HTR-8/SVneo (cell line): Measurements from ENCODE around the gene KANSL1.
"Not testable (repeated sequence)": the region's sequence is repeated elsewhere in the genome, so short reads cannot be mapped to it uniquely, and the experiment has no call there.

ENCODE experiments used
- DNase-seq: peaks from one replicate; pipeline ENCODE4 v3.0.0; 2011; ENCODE audit warnings: low spot score, mixed read lengths; ENCODE audit not compliant: insufficient read length
- FAIRE-seq: peaks from 2 replicates; lab custom pipeline; 2011; peaks lifted over from hg19 to GRCh38; lab: Jason Lieb, UNC

Gene KANSL1, protein sequence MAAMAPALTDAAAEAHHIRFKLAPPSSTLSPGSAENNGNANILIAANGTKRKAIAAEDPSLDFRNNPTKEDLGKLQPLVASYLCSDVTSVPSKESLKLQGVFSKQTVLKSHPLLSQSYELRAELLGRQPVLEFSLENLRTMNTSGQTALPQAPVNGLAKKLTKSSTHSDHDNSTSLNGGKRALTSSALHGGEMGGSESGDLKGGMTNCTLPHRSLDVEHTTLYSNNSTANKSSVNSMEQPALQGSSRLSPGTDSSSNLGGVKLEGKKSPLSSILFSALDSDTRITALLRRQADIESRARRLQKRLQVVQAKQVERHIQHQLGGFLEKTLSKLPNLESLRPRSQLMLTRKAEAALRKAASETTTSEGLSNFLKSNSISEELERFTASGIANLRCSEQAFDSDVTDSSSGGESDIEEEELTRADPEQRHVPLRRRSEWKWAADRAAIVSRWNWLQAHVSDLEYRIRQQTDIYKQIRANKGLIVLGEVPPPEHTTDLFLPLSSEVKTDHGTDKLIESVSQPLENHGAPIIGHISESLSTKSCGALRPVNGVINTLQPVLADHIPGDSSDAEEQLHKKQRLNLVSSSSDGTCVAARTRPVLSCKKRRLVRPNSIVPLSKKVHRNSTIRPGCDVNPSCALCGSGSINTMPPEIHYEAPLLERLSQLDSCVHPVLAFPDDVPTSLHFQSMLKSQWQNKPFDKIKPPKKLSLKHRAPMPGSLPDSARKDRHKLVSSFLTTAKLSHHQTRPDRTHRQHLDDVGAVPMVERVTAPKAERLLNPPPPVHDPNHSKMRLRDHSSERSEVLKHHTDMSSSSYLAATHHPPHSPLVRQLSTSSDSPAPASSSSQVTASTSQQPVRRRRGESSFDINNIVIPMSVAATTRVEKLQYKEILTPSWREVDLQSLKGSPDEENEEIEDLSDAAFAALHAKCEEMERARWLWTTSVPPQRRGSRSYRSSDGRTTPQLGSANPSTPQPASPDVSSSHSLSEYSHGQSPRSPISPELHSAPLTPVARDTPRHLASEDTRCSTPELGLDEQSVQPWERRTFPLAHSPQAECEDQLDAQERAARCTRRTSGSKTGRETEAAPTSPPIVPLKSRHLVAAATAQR (N-terminal part only)

DNA sequence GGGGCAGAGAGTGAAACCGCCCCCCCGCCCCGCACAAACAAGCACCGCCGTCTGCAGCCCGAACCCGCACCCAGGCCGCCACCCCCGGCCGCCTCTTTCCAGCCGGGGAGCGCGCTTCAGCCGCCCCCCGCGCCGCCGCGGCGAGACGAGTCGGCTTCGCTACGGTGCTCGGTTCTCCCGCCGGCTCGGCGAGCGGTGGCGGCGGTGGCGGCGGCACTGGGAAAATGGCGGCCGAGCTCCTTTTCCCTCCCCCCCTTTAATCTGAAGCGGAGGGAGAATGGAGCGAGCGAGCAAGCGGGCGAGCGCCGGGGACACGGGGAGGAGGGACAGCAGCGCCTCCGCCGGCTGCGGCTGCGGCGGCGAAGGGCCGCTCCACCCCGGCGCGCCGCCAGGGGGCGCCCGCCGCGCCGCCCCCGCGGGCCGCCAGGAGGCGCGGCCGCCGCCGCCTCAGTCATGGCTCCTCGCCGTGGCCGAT is at the start of gene KANSL1:
Gene KANSL1 (minus strand): TSS at position 279 of the 475 bp plus-strand sequence. CDS start 21,286 bp downstream, outside the sequence.
- FAIRE-seq, result peak; percentile 33
- DNase-seq, result peak; percentile 92

DNA sequence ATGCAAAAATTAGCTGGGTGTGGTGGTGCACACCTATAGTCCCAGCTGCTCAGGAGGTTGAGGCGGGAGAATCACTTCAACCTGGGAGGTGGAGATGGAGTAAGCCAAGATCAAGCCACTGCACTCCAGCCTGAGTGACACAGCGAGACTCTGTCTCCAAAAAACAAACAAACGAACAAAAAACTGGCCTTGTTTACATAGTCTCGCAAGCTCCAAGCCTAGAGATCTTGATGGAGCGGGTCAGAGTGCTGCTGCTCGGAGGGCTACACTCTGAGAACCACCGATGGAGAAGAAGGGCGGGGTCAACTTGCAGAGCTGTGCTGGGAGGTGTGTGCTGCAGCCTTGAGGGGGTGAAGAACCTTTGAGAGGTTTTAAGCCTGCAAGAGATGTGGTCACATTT is 38.1 kb upstream of the KANSL1 start:
- not testable (repeated sequence) for DNase-seq, FAIRE-seq

DNA sequence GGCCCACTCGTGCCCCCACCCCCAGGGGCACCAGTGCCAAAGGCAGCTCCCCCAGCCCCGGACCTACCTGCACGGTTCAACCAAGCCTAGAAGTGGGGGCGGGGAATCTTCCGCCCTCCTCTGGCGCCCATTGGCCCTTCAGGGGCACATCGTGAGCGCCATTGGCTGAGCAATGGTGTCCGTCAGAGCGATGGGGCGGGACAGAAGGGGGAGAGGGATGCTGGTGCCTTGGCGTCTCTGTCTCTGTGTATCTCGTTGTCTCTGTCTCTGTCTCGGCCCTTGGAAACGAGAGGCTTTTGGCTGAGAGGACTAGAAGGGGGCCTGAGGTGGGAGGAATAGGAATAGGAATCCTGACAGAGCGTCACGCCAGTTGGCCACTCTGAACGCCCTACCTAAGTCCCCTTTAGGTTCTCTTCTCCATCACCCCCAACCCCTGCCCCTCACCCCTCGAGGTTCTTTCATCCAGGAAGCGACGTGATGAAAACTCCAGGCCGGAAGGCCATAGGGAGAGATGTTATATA is 32.1 kb upstream of the KANSL1 start:
- FAIRE-seq, result peak; percentile 88
- peak; percentile 89 for DNase-seq

DNA sequence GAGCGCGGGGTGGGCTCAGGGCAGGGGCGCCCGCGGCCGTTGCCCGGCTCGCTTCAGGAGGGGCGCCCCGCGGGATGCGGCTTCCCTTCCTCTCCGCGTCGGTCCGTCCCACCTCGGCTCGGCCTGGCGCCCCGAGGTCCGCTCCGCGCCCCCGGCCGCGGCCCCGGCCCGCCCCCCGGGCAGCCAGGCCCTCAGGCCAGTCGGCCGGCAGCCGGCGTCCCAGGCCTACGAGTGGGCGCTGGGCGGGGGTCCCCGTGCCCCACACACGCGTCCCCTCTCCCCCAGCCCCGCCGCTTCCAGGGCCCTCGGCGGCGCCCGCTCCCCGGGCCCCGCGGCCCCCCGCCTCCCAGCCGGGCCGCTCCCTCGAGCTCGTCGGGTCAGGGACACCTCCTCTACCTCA is 31.6 kb upstream of the KANSL1 start:
- FAIRE-seq, DNase-seq: not testable (repeated sequence)

DNA sequence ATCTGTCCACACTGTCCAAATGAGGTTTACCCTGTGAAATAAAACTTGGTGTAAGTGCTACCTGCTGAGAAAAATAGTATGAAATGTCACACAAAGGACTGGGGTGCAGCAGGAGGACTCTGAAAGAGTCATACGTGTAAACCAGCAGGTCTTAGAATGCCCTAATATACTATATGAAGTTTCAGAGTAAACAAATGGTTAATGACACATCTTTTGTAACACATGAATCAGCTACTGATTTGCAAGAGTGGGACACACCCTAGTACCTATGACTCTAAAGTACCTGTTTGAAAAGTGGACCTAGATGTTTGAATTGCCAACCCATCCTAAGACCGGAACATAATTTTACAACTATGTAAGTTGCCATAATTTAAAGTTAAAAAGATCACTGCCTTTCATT is 29.8 kb upstream of the KANSL1 start:
- not testable (repeated sequence) for FAIRE-seq, DNase-seq

DNA sequence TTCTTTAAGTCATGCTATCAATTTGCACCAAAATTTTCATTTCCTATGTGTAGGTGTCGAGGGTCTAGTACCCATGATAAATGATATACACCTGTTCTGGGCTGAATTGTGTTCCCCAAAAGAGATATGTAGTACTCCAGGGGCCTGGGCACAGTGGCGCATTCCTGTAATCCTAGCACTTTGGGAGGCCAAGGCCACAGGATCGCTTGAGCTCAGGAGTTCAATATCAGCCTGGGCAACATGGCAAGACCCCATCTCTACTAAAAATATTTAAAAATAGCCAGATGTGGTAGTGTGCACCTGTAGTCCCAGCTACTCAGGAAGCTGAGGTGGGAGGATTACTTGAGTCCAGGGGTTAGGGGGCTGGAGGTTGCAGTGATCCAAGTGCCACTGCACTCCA is 23.5 kb upstream of the KANSL1 start:
- FAIRE-seq (no peak), DNase-seq (no peak)

DNA sequence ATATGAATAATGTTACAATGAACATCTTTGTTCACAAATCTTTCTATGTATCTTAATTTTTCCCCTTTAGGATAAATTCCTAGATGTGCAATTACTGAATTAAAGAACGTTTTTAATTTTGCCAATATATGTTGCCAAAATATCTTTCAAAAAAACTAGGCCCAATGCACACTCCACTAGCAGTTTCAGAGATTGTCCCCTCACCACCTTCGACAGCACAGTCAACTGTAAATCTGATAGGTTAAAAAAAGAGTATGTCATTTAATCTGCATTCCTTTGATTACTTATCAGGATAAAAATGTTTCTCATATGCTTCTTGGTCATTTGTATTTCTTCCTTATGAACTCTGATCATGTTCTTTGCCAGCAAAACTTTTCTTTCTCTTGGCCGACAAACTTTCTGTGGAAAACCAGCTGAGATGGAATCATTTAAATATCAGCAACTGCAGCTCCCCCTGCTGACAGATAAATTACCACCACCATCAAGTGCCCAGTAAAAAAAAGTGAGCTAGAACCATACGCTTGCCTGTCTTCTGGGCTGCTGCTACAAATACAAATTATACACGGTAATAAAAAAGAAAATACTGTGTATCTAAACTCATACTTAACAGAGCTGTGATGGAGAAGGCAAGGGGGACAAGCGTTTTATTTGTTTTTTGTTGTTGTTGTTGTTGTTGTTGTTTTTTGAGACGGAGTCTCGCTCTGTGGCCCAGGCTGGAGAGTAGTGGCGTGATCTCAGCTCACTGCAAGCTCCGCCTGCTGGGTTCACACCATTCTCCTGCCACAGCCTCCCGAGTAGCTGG is 19.6 kb upstream of the KANSL1 start:
- no peak for FAIRE-seq

DNA sequence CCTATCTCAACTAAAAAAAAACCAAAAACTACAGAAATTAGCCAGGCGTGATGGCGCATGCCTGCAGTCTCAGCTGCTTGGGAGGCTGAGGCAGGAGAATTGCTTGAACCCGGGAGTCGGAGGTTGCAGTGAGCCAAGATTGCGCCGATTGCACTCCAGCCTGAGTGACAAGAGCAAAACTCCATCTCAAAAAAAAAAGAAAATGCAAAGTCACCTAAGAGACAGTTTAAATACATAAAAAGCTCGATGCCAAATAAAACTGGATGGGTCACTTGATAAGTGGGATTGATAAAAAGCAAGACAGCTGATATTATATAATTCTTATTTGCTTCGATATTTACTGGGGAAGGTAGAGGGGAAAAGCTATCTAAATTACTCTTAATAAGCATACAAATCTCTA is 15.8 kb upstream of the KANSL1 start:
- FAIRE-seq, result no peak
- no peak for DNase-seq

More for the DNA sequence above, 19.6 kb upstream of the KANSL1 start:
- peak; percentile 78 for DNase-seq

DNA sequence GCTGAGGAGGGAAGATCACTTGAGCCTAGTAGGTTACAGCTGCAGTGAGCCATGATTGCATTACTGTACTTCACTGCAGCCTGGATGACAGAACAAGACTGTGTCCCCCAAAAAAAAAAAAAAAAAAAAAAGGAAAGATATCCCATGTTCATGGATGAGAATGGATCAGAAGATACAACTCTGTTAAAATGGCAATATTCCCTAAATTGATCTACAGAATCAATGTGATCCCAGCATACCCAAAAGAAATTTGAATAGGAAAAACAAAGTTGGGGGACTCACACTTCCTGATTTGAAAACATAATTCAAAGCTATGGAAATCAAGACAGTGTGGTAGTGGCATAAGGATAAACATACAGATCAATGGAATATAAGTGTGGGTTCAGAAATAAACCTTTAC is 12.7 kb upstream of the KANSL1 start:
- FAIRE-seq, result no peak
- DNase-seq, result no peak

DNA sequence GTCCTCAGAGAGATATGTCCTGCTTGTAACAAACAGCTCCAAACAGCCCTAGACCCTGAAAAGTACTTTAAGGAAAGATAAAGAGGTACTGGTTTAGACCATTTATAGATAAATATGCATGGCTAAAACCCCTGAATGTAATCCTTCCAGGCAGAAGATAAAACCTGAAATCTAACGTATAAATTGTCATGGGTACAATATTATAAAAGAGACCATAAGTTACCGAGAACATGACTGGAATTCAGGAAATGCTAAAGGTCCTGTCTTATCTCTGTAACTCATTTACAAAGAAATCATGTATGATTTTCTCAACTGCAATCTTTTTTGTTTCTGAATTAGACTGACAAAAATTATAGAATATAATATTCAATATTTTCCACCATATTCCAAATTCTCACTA is 9.2 kb upstream of the KANSL1 start:
- DNase-seq (no peak), FAIRE-seq (no peak)

DNA sequence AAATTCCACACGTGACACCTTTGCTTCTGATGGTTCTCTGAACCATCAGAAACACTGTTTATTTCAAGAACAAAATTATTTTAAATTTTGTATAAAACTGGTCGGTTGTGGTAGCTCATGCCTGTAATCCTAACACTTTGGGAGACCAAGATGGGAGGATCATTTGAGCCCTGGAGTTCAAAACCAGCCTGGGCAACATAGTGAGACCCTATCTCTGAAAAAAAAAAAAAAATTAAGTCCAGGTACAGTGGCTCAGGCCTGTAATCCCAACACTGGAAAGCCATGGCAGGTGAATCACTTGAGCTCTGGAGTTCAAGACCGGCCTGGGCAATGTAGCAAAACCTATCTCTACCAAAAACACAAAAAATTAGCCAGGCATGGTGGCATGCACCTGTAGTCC is 8.3 kb upstream of the KANSL1 start:
- FAIRE-seq, result no peak

DNA sequence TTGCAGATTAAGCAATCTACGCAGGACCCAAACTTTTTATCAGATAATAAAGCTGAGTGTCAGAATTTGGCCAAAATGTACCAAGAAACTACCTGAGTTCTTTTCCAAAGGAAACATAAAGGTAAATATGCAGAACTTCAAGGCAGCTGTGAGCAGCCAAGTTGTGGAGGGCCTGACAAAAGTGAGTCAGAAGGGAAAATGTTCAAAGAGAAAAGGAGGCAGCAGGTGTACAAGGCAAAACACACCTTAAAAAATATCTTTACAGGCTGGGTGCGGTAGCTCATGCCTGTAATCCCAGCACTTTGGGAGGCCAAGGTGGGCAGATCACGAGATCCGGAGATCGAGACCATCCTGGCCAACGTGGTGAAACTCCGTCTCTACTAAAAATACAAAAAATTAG is 7.0 kb upstream of the KANSL1 start:
- FAIRE-seq (no peak), DNase-seq (no peak)

More for the DNA sequence above, 8.3 kb upstream of the KANSL1 start:
- DNase-seq, result no peak

DNA sequence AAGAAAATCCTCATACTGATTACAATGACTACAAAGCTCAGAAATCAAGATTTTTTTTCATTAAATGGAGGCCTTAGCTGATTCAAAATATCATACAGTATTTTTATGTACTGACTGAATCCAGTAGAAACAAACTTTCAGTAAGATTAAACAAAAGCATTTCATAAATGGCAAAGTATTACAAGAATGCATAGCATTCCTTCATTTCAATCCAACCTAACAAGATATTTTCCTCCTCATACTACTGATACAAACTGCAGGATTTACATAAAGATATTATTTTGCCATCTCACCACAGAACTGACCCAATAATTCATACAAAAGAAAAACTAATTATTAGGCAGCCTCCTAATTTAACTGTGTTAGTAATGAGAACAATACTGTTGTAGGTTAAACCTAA is 6.2 kb upstream of the KANSL1 start:
- DNase-seq (no peak), FAIRE-seq (no peak)

DNA sequence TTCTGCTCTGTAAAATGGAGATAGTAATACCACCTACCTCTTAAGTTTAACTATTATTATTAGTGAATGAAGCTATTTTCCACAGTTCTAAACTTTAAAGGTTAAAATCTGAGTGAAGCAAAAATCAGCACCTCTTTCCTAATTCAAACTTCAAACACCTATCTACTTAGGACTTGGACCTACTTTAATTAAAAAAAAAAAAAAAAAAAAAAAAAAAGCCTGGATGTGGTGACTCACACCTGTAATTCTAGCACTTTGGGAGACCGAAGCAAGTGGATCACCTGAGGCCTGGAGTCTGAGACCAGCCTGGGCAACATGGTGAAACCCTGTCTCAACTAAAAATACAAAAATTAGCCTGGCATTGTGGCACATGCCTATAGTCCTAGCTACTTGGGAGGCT is 5.0 kb upstream of the KANSL1 start:
- FAIRE-seq, result no peak

DNA sequence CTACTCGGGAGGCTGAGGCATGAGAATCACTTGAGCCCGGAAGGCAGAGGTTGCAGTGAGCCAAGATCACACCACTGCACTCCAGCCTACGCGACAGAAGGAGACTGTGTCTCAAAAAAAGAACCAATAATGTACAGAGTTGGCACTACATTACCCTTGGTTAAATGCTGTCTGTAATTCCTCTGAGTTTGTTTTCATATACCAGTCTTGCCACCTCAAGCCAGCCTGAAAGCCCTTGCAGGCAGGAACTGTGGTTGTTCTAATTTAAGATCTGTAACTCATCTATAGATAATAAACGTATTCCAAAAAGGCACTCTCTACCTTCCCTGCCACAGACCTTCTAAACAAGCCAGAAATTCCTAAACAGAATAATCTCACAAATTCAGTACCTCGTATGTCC is 4.3 kb upstream of the KANSL1 start:
- FAIRE-seq (no peak), DNase-seq (no peak)

More for the DNA sequence above, 5.0 kb upstream of the KANSL1 start:
- no peak for DNase-seq

DNA sequence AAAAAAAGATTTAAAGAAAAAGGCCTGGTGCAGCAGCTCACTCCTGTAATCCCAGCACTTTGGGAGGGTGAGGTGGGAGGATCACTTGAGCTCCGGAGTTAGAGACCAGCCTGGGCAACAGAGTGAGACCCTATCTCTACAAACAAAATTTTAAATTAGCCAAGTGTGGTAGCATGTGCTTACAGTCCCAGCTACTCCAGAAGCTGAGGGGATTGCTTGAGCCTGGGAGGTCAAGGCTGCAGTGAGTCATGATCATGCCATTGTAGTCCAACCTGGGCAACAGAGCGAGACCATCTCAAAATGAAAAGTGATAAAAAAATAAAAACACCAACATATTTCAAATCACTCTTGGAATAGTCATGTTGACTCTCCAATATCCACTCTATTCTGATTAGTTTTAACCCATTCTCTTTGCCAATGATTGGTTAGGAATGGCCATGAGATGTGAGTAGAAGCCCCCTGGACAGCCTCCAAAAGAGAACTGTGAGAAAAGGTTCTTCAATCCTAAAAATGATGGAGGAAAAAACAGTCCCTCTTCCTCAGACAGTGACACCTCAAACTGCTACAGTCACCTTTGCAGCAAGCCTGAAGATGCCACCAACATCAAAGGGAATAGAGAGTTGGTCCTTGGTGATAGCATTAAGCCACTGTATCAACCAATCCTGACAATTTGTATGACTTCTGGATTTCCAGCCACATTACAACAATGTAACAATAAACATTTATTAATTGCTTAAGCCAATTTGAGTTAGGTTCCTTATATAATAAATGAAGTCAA is 2.9 kb upstream of the KANSL1 start:
- FAIRE-seq (no peak), DNase-seq (no peak)

DNA sequence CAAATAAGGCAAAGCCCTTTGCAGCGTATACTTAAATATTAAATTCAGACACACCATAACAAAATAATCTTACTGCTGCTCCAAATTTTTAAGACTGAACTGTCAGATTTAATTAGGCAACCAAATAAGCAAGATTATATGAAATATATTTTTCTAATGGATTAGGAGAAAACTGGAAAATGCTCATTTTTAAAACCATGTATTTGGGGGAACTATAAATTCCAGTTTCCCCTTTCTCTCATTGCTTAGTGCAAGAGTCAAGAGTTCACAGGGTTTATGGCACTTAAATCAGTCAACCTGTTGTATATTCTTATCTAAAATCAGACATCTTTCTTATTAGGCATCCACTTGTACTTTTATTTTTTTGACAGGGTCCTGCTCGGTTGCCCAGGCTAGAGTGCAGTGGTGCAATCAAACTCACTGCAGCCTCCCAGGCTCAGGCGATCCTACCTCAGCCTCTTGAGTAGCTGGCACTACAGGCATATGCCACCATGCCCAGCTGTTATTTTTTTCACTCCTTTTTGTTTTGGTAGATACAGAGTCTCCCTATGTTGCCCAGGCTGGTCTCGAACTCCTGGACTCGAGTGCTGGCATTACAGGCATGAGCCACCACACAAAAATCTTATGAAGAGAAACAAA is 2.1 kb upstream of the KANSL1 start:
- DNase-seq, result no peak
- no peak for FAIRE-seq
